ENCODE results near the gene RACK1. TPM values are rescaled to one million over a fixed set of nuclear protein-coding genes. Genes with fewer than 3 reads are reported as not detected.
"Not testable (repeated sequence)": the region's sequence is repeated elsewhere in the genome, so short reads cannot be mapped to it uniquely, and the experiment has no call there.

Gene RACK1
- total and polyA plus RNA-seq, 8 donors, result 814 to 3,034 (median 2,078) TPM

DNA sequence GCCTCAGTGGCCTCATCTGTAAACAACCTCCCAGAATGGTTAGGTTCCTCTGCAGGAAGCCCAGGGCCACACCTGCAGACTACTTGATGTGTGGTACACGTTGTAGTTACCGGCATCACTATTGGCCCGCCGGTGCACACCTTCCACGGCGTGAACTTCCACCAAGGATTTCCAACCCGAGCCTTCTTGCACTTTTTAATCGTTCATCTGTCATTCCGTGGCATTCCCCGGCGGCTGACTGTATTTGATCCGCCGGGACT, 26.0 kb downstream of the RACK1 start:
- H3K9me3 ChIP-seq, result no peaks in the 10 kb centered on the region
- peak overlapping the region; percentile 42 to 56 (median 48) for H3K4me3 ChIP-seq
- no peaks in the 10 kb centered on the region for H3K36me3 ChIP-seq
- peak in 1 of 2 donors; percentile 58 for DNase-seq
- 1 to 4% (median 2%) methylated on average over 13 of the region's 13 CpGs for WGBS, 5 donors
- peaks cover 15 to 46% (median 36%) of the 10 kb centered on the region in 4 donors for H3K4me1 ChIP-seq
- peak overlapping the region in 4 of 5 donors; percentile 58 to 85 (median 72) for H3K27ac ChIP-seq
- TF ChIP-seq POLR2AphosphoS5 (IDR thresholded peaks at IDR 0.05) (no peak), CTCF (IDR thresholded peaks at IDR 0.05) (no peak), POLR2A (IDR thresholded peaks at IDR 0.05) (no peak), EP300 (IDR thresholded peaks at IDR 0.05) (no peak)
- intact Hi-C loops (cut with DNase I; ENCODE audit: low total_unique reads), result no loop called here
- no peaks in the 10 kb centered on the region for H3K27me3 ChIP-seq

- WGBS, 5 donors, result 0 to 3% (median 2%) methylated on average over 18 to 46 of the region's 46 CpGs
- DNase-seq, result peak; percentile 41 to 75
- no peaks in the 10 kb centered on the region for H3K27me3 ChIP-seq
- intact Hi-C loops (cut with DNase I; ENCODE audit: low total_unique reads), result no loop called here
- no peaks in the 10 kb centered on the region for H3K36me3 ChIP-seq
- peak overlapping the region; percentile 21 to 85 (median 64) for H3K27ac ChIP-seq
- no peaks in the 10 kb centered on the region for H3K9me3 ChIP-seq
- TF ChIP-seq EP300 (IDR thresholded peaks at IDR 0.05), result no peak
- no peak for TF ChIP-seq CTCF (IDR thresholded peaks at IDR 0.05)
- TF ChIP-seq POLR2AphosphoS5 (IDR thresholded peaks at IDR 0.05), result no peak
- TF ChIP-seq POLR2A (IDR thresholded peaks at IDR 0.05), result no peak
- H3K4me1 ChIP-seq, result peaks cover 15 to 42% (median 32%) of the 10 kb centered on the region in 4 donors
- H3K4me3 ChIP-seq, result peak overlapping the region; percentile 42 to 56 (median 48)
Measured at GRCh38 chr5:181217111-181217802, 26.4 kb downstream of the RACK1 start.

GRCh38 chr5:181215997-181216989, 27.4 kb downstream of the RACK1 start:
- Histone ChIP-seq H3K27ac (peak overlapping the region in 4 of 5 donors; percentile 4 to 85 (median 72)), H3K27me3 (no peaks in the 10 kb centered on the region), H3K36me3 (no peaks in the 10 kb centered on the region), H3K4me1 (peaks cover 12 to 33% (median 25%) of the 10 kb centered on the region in 4 donors), H3K4me3 (peak overlapping the region; percentile 42 to 56 (median 48)), H3K9me3 (no peaks in the 10 kb centered on the region)
- no peak for TF ChIP-seq CTCF (IDR thresholded peaks at IDR 0.05)
- no peak for TF ChIP-seq POLR2A (IDR thresholded peaks at IDR 0.05)
- no peak for TF ChIP-seq POLR2AphosphoS5 (IDR thresholded peaks at IDR 0.05)
- TF ChIP-seq EP300 (IDR thresholded peaks at IDR 0.05), result no peak
- DNase-seq, result peak in 1 of 2 donors; percentile 29
- WGBS, 5 donors, result 21 to 41% (median 39%) methylated on average over 44 of the region's 44 CpGs
- intact Hi-C loops (cut with DNase I; ENCODE audit: low total_unique reads), result no loop called here

DNA sequence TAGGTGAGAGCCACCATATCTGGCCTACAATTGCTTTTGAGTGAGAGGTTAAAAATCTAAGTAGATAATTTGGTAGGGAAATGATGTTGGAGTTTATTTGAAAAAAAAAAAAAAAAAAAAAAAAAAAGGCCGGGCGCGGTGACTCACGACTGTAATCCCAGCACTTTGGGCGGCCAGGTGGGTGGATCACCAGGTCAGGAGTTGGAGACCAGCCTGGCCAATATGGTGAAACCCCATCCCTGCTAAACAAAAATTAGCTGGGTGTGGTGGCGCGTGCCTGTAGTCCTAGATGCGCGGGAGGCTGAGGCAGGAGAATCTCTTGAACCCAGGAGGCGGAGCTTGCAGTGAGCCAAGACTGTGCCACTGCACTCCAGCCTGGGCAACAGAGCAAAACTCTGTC, 29.5 kb downstream of the RACK1 start:
- H3K27me3 ChIP-seq; H3K27ac ChIP-seq; H3K36me3 ChIP-seq; H3K4me3 ChIP-seq; DNase-seq; intact Hi-C loops (cut with DNase I; ENCODE audit: low total_unique reads); H3K9me3 ChIP-seq: not testable (repeated sequence)
- WGBS, 5 donors, result 77 to 91% (median 89%) methylated on average over 9 to 10 of the region's 10 CpGs
- peaks cover 12 to 31% (median 25%) of the 10 kb centered on the region in 4 donors for H3K4me1 ChIP-seq
